ENCODE measurements around the gene LST1. TPM values are rescaled to one million over a fixed set of nuclear protein-coding genes. Genes with fewer than 3 reads are reported as not detected.

Gene LST1
- total and polyA plus RNA-seq, 4 donors, result 10.4 to 24.6 (median 13.4) TPM

DNA sequence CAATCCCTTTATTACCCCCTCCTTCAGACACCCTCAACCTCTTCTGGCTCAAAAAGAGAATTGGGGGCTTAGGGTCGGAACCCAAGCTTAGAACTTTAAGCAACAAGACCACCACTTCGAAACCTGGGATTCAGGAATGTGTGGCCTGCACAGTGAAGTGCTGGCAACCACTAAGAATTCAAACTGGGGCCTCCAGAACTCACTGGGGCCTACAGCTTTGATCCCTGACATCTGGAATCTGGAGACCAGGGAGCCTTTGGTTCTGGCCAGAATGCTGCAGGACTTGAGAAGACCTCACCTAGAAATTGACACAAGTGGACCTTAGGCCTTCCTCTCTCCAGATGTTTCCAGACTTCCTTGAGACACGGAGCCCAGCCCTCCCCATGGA, 8.5 kb upstream of the LST1 start:
- Histone ChIP-seq H3K9ac (ENCODE audit: low read depth in 1 of 2, low read length in 2 of 2) (no peak overlapping the region), H3K27ac (ENCODE audit: low read depth in 1 of 2, low read length in 2 of 2) (no peak overlapping the region), H3K27me3 (ENCODE audit: control insufficient read depth in 4 of 4, insufficient read depth in 4 of 4, low read length in 3 of 4) (no peaks in the 10 kb centered on the region), H3K4me3 (ENCODE audit: low read depth in 1 of 3, low read length in 3 of 3) (no peak overlapping the region), H3K9me3 (ENCODE audit: control insufficient read depth in 4 of 4, low read length in 3 of 4) (no peaks in the 10 kb centered on the region), H3K4me1 (ENCODE audit: control insufficient read depth in 4 of 4, insufficient read depth in 4 of 4, low read length in 3 of 4) (peaks cover 0 to 16% (median 6%) of the 10 kb centered on the region in 4 donors), H3K36me3 (ENCODE audit: control insufficient read depth in 4 of 4, insufficient read depth in 3 of 4, low read depth in 1 of 4, low read length in 3 of 4) (no peaks in the 10 kb centered on the region)
- TF ChIP-seq YY1 (IDR thresholded peaks at IDR 0.05) (no peak), GABPA (IDR thresholded peaks at IDR 0.05 in 1 of 2, conservative IDR thresholded peaks at IDR 0.05 in 1 of 2) (no peak), RAD21 (IDR thresholded peaks at IDR 0.05) (no peak), FOXA2 (IDR thresholded peaks at IDR 0.05) (no peak), TAF1 (conservative IDR thresholded peaks at IDR 0.05) (no peak), FOXA1 (IDR thresholded peaks at IDR 0.05) (no peak), JUND (IDR thresholded peaks at IDR 0.05) (no peak), EGR1 (IDR thresholded peaks at IDR 0.05; ENCODE audit: low read depth in 2 of 2) (no peak), HNF4G (IDR thresholded peaks at IDR 0.05) (no peak), SP1 (IDR thresholded peaks at IDR 0.05) (no peak), NR2F2 (IDR thresholded peaks at IDR 0.05) (no peak), HNF4A (conservative IDR thresholded peaks at IDR 0.05) (no peak), RXRA (IDR thresholded peaks at IDR 0.05) (no peak)
- TF ChIP-seq, protein P1, sequence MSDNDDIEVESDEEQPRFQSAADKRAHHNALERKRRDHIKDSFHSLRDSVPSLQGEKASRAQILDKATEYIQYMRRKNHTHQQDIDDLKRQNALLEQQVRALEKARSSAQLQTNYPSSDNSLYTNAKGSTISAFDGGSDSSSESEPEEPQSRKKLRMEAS (IDR thresholded peaks at IDR 0.05), result no peak
- TF ChIP-seq, protein P2, sequence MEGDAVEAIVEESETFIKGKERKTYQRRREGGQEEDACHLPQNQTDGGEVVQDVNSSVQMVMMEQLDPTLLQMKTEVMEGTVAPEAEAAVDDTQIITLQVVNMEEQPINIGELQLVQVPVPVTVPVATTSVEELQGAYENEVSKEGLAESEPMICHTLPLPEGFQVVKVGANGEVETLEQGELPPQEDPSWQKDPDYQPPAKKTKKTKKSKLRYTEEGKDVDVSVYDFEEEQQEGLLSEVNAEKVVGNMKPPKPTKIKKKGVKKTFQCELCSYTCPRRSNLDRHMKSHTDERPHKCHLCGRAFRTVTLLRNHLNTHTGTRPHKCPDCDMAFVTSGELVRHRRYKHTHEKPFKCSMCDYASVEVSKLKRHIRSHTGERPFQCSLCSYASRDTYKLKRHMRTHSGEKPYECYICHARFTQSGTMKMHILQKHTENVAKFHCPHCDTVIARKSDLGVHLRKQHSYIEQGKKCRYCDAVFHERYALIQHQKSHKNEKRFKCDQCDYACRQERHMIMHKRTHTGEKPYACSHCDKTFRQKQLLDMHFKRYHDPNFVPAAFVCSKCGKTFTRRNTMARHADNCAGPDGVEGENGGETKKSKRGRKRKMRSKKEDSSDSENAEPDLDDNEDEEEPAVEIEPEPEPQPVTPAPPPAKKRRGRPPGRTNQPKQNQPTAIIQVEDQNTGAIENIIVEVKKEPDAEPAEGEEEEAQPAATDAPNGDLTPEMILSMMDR (IDR thresholded peaks at IDR 0.05; ENCODE audit: low read depth, low read length, missing input control), result no peak
- TF ChIP-seq, protein P3, sequence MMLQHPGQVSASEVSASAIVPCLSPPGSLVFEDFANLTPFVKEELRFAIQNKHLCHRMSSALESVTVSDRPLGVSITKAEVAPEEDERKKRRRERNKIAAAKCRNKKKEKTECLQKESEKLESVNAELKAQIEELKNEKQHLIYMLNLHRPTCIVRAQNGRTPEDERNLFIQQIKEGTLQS (IDR thresholded peaks at IDR 0.05), result no peak
- TF ChIP-seq, protein P4, sequence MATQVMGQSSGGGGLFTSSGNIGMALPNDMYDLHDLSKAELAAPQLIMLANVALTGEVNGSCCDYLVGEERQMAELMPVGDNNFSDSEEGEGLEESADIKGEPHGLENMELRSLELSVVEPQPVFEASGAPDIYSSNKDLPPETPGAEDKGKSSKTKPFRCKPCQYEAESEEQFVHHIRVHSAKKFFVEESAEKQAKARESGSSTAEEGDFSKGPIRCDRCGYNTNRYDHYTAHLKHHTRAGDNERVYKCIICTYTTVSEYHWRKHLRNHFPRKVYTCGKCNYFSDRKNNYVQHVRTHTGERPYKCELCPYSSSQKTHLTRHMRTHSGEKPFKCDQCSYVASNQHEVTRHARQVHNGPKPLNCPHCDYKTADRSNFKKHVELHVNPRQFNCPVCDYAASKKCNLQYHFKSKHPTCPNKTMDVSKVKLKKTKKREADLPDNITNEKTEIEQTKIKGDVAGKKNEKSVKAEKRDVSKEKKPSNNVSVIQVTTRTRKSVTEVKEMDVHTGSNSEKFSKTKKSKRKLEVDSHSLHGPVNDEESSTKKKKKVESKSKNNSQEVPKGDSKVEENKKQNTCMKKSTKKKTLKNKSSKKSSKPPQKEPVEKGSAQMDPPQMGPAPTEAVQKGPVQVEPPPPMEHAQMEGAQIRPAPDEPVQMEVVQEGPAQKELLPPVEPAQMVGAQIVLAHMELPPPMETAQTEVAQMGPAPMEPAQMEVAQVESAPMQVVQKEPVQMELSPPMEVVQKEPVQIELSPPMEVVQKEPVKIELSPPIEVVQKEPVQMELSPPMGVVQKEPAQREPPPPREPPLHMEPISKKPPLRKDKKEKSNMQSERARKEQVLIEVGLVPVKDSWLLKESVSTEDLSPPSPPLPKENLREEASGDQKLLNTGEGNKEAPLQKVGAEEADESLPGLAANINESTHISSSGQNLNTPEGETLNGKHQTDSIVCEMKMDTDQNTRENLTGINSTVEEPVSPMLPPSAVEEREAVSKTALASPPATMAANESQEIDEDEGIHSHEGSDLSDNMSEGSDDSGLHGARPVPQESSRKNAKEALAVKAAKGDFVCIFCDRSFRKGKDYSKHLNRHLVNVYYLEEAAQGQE (IDR thresholded peaks at IDR 0.05), result no peak
- TF ChIP-seq, protein P5, sequence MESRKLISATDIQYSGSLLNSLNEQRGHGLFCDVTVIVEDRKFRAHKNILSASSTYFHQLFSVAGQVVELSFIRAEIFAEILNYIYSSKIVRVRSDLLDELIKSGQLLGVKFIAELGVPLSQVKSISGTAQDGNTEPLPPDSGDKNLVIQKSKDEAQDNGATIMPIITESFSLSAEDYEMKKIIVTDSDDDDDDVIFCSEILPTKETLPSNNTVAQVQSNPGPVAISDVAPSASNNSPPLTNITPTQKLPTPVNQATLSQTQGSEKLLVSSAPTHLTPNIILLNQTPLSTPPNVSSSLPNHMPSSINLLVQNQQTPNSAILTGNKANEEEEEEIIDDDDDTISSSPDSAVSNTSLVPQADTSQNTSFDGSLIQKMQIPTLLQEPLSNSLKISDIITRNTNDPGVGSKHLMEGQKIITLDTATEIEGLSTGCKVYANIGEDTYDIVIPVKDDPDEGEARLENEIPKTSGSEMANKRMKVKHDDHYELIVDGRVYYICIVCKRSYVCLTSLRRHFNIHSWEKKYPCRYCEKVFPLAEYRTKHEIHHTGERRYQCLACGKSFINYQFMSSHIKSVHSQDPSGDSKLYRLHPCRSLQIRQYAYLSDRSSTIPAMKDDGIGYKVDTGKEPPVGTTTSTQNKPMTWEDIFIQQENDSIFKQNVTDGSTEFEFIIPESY (IDR thresholded peaks at IDR 0.05), result no peak
- WGBS, result 89% methylated on average over 3 of the region's 3 CpGs
- DNase-seq (ENCODE audit: low spot score), result no peak
